ENCODE results near the gene TMEM132A.

- no peak for TF ChIP-seq POLR2A (IDR thresholded peaks at IDR 0.05)
- no peak for TF ChIP-seq CTCF (IDR thresholded peaks at IDR 0.05)
Measured at GRCh38 chr11:60984636-60985035, 60.4 kb downstream of the TMEM132A start.

Data from esophagus squamous epithelium (tissue), 4 donors.